A673 (cell line): ENCODE measurements around the gene AIP. TPM values are rescaled to one million over a fixed set of nuclear protein-coding genes. Genes with fewer than 3 reads are reported as not detected.

Experiments used
- BruUV-seq: library from RNA; stranded (reverse); fragments of 400-500 nt; replicated peaks from 2 replicates; lab custom pipeline; 2021; lab: Mats Ljungman, UMichigan
- CTCF ChIA-PET: fragments of 300-600 bp; sonication (Branson Sonifier 250); formaldehyde crosslinking; loops from one replicate; lab custom pipeline; 2022; ENCODE audit warnings: antibody characterized with exemption; lab: Charles Lee
- POLR2A ChIA-PET: fragments of 300-600 bp; sonication (Branson Sonifier 250); formaldehyde crosslinking; loops from one replicate; lab custom pipeline; 2022; ENCODE audit warnings: antibody characterized with exemption; ENCODE audit not compliant: low non-redundant PET; lab: Charles Lee
- DNase-seq: peaks from one replicate; pipeline ENCODE4 v3.0.0-alpha.2; 2015; ENCODE audit warnings: low spot score
- H3K27ac ChIP-seq: fragments of 200-600 bp; sonication (generic); 2 replicates; pipeline ENCODE4 v1.5.1; 2016; ENCODE audit warnings: mixed run types, low read depth, mild to moderate bottlenecking, mixed read lengths, antibody characterized with exemption, low read length; ENCODE audit not compliant: poor library complexity, severe bottlenecking
- H3K27me3 ChIP-seq: fragments of 200-600 bp; sonication (generic); replicated peaks from 2 replicates; pipeline ENCODE4 v1.6.1; 2017; ENCODE audit warnings: mixed run types, low read depth, mild to moderate bottlenecking, mixed read lengths, antibody characterized with exemption, low read length; ENCODE audit not compliant: insufficient read depth, poor library complexity
- H3K36me3 ChIP-seq: fragments of 200-600 bp; sonication (generic); 2 replicates; pipeline ENCODE4 v1.6.1; 2016; ENCODE audit warnings: mixed run types, mild to moderate bottlenecking, mixed read lengths, antibody characterized with exemption, low read length; ENCODE audit not compliant: insufficient read depth, poor library complexity, severe bottlenecking
- H3K4me1 ChIP-seq: fragments of 200-600 bp; sonication (generic); 2 replicates; pipeline ENCODE4 v1.6.1; 2017; ENCODE audit warnings: mixed run types, mild to moderate bottlenecking, mixed read lengths, antibody characterized with exemption, low read length; ENCODE audit not compliant: insufficient read depth, poor library complexity, severe bottlenecking
- H3K4me3 ChIP-seq: fragments of 200-600 bp; sonication (generic); 2 replicates; pipeline ENCODE4 v1.5.1; 2016; ENCODE audit warnings: low read depth, mixed run types, mild to moderate bottlenecking, mixed read lengths, low read length; ENCODE audit not compliant: poor library complexity, severe bottlenecking
- H3K9me3 ChIP-seq: fragments of 200-600 bp; sonication (generic); 2 replicates; pipeline ENCODE4 v1.6.1; 2016; ENCODE audit warnings: mixed run types, low read depth, mild to moderate bottlenecking, mixed read lengths, antibody characterized with exemption, low read length; ENCODE audit not compliant: poor library complexity, severe bottlenecking
- EZH2 ChIP-seq: fragments of 200-600 bp; sonication (generic); IDR thresholded peaks from 2 replicates; pipeline ENCODE4 v1.6.1; 2017; ENCODE audit warnings: borderline replicate concordance, low read depth, mild to moderate bottlenecking, mixed read lengths, antibody characterized with exemption, low read length; ENCODE audit not compliant: poor library complexity, severe bottlenecking
- intact Hi-C: fragments of 100-400 bp; cut with micrococcal nuclease; formaldehyde crosslinking; loops from one replicate; pipeline ENCODE4 v1.10.0; 2022; ENCODE audit not compliant: unreplicated experiment
- total RNA-seq: library from RNA; stranded (reverse); gene quantifications from 2 replicates; pipeline ENCODE4 v1.2.3, GENCODE V29; 2021
- TF ChIP-seq, protein P1 (sequence below): fragments of 300-800, 200-600 bp; sonication (generic); conservative IDR thresholded peaks from 2 replicates; pipeline ENCODE4 v1.5.1; 2017; ENCODE audit warnings: low read depth, mild to moderate bottlenecking, antibody characterized with exemption, low read length, moderate library complexity, mixed read lengths

The AIP gene
- total RNA-seq, 1 experiment from 2014 or later, result 66.0 TPM

DNA sequence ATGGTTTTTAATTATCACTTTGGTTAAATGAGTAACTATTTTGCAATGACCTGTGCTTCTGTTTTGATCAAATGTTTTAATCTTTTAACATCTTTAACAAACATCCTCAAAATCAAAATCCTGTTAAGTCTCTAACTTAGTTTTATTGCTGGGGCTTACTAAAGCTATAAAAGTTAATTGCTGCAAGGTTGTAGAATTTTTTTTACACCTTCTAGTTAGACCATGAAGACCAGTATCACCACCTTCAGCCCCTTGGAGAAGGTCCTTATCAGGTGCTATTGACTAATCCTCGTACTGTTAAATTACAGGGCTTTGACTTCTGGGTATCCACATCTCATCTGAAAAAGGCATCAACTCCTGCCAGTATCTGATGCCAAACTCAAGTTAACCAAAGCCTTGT lies 52.7 kb downstream of the AIP start:
- H3K27me3 ChIP-seq, result no peaks in the 10 kb centered on the region
- CTCF ChIA-PET, result no interaction called here
- DNase-seq, result no peak
- no peaks in the 10 kb centered on the region for H3K4me1 ChIP-seq
- intact Hi-C loops, result no loop called here
- H3K4me3 ChIP-seq, result no peak overlapping the region
- no TSS peak for BruUV-seq
- POLR2A ChIA-PET, result no interaction called here
- no peaks in the 10 kb centered on the region for H3K36me3 ChIP-seq
- H3K27ac ChIP-seq, result no peak overlapping the region
- TF ChIP-seq, protein P1, sequence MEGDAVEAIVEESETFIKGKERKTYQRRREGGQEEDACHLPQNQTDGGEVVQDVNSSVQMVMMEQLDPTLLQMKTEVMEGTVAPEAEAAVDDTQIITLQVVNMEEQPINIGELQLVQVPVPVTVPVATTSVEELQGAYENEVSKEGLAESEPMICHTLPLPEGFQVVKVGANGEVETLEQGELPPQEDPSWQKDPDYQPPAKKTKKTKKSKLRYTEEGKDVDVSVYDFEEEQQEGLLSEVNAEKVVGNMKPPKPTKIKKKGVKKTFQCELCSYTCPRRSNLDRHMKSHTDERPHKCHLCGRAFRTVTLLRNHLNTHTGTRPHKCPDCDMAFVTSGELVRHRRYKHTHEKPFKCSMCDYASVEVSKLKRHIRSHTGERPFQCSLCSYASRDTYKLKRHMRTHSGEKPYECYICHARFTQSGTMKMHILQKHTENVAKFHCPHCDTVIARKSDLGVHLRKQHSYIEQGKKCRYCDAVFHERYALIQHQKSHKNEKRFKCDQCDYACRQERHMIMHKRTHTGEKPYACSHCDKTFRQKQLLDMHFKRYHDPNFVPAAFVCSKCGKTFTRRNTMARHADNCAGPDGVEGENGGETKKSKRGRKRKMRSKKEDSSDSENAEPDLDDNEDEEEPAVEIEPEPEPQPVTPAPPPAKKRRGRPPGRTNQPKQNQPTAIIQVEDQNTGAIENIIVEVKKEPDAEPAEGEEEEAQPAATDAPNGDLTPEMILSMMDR, result no peak
- TF ChIP-seq EZH2, result no peak
- peaks cover 32% of the 10 kb centered on the region for H3K9me3 ChIP-seq

DNA sequence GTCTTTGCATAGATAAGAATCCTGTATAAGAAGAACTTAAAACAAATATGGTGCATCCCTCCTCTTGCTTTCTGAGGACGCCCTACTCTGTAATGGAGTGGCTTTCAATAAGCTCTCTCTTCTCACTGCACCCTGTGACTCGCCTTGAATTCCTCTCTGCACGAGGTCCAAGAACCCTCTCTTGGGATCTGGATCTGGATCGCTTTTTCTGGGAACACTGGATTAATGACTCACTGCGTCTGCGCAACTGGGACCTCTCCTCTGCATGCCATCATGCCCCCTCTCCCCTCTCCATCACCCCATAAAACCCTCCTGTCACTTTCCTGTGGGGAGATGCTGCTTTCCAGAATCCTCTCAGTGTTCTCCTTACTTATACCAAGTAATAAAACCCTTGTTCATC lies 55.5 kb downstream of the AIP start:
- H3K36me3 ChIP-seq, result no peaks in the 10 kb centered on the region
- H3K9me3 ChIP-seq, result peaks cover 24% of the 10 kb centered on the region
- TF ChIP-seq EZH2, result no peak
- TF ChIP-seq, protein P1, result no peak
- POLR2A ChIA-PET, result no interaction called here
- H3K27me3 ChIP-seq, result no peaks in the 10 kb centered on the region
- DNase-seq, result no peak
- no peaks in the 10 kb centered on the region for H3K4me1 ChIP-seq
- no TSS peak for BruUV-seq
- intact Hi-C loops, result no loop called here
- CTCF ChIA-PET, result no interaction called here
- no peak overlapping the region for H3K27ac ChIP-seq
- no peak overlapping the region for H3K4me3 ChIP-seq

DNA sequence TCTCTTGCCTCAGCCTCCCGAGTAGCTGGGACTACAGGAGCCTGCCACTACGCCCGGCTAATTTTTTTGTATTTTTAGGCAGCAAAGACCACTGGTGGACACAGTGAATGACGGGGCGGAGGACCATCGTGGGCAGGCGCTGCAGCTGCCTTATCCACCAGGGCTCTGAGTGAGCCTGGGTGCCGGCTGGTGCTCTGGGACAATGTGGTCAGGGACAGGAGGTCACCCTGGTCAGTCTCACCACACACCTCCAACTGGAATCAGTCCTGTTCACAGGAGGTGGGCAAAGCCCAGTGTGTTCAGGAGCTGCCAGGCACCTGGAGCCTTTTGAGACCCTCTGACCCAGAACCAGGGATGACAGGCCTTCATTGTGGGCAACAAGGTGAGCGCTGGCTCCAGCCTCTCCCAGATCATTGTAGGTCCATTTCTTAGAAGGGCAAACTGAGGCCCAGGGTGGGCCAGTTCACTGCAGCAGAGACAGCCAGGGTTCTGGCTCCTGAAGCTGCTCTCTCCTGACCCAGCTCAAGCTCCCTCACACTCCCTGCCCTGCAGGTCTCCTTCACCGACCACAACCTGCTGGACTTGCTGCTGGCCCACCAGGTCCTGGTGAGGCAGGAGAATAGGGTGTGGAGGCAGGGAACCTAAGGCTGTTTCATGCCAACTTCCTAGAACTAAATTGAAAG lies 56.1 kb downstream of the AIP start:
- DNase-seq, result no peak
- H3K4me3 ChIP-seq, result no peak overlapping the region
- intact Hi-C loops, result no loop called here
- no peak overlapping the region for H3K27ac ChIP-seq
- H3K27me3 ChIP-seq, result no peaks in the 10 kb centered on the region
- POLR2A ChIA-PET, result no interaction called here
- H3K36me3 ChIP-seq, result no peaks in the 10 kb centered on the region
- BruUV-seq, result no TSS peak
- H3K4me1 ChIP-seq, result no peaks in the 10 kb centered on the region
- TF ChIP-seq EZH2, result no peak
- TF ChIP-seq, protein P1, result no peak
- CTCF ChIA-PET, result no interaction called here
- H3K9me3 ChIP-seq, result peaks cover 17% of the 10 kb centered on the region
